ENCODE measurements around the gene MATR3.
"Not testable (repeated sequence)": the region's sequence is repeated elsewhere in the genome, so short reads cannot be mapped to it uniquely, and the experiment has no call there.

MATR3 gene

GRCh38 chr5:139296862-139297326 lies 3.4 kb downstream of the MATR3 start:
- DNase-seq (ENCODE audit: low read depth in 2 of 3, low spot score in 1 of 3) = no peak

GRCh38 chr5:139297439-139298133 lies 4.0 kb downstream of the MATR3 start:
- DNase-seq (ENCODE audit: low read depth in 2 of 3, low spot score in 1 of 3) = no peak

GRCh38 chr5:139298242-139298641 lies 4.7 kb downstream of the MATR3 start:
- DNase-seq (ENCODE audit: low read depth in 2 of 3, low spot score in 1 of 3) = no peak

- no peak for DNase-seq (ENCODE audit: low read depth in 2 of 3, low spot score in 1 of 3)
These were observed 5.9 kb downstream of the MATR3 start for GRCh38 chr5:139299486-139299885.

- DNase-seq (ENCODE audit: low read depth in 2 of 3, low spot score in 1 of 3) = no peak
These were observed 8.4 kb downstream of the MATR3 start for GRCh38 chr5:139301808-139302499.

GRCh38 chr5:139304391-139305324 lies 11.1 kb downstream of the MATR3 start:
- no peak for DNase-seq (ENCODE audit: low read depth in 2 of 3, low spot score in 1 of 3)

GRCh38 chr5:139306197-139306596 lies 12.7 kb downstream of the MATR3 start:
- DNase-seq (ENCODE audit: low read depth in 2 of 3, low spot score in 1 of 3) = no peak

GRCh38 chr5:139306628-139307379 lies 13.3 kb downstream of the MATR3 start:
- no peak for DNase-seq (ENCODE audit: low read depth in 2 of 3, low spot score in 1 of 3)

GRCh38 chr5:139308797-139309196 lies 15.3 kb downstream of the MATR3 start:
- no peak for DNase-seq (ENCODE audit: low read depth in 2 of 3, low spot score in 1 of 3)

- not testable (repeated sequence) for DNase-seq (ENCODE audit: low read depth in 2 of 3, low spot score in 1 of 3)
These were observed 17.2 kb downstream of the MATR3 start for GRCh38 chr5:139310715-139311186.

- DNase-seq (ENCODE audit: low read depth in 2 of 3, low spot score in 1 of 3) = no peak
These were observed 18.5 kb downstream of the MATR3 start for GRCh38 chr5:139312075-139312474.

GRCh38 chr5:139314276-139314675 lies 20.7 kb downstream of the MATR3 start:
- DNase-seq (ENCODE audit: low read depth in 2 of 3, low spot score in 1 of 3) = no peak

GRCh38 chr5:139315056-139315615 lies 21.6 kb downstream of the MATR3 start:
- DNase-seq (ENCODE audit: low read depth in 2 of 3, low spot score in 1 of 3) = no peak

- DNase-seq (ENCODE audit: low read depth in 2 of 3, low spot score in 1 of 3) = no peak
These were observed 42.3 kb downstream of the MATR3 start for GRCh38 chr5:139335811-139336210.

GRCh38 chr5:139340051-139340450 lies 46.5 kb downstream of the MATR3 start:
- DNase-seq (ENCODE audit: low read depth in 2 of 3, low spot score in 1 of 3) = no peak

GRCh38 chr5:139341187-139341688 lies 47.7 kb downstream of the MATR3 start:
- DNase-seq (ENCODE audit: low read depth in 2 of 3, low spot score in 1 of 3) = peak in 1 of 3 donors; percentile 12

- peak; percentile 95 to 97 (median 96) for DNase-seq (ENCODE audit: low read depth in 2 of 3, low spot score in 1 of 3)
These were observed 48.3 kb downstream of the MATR3 start, which contains the start of gene PAIP2 for GRCh38 chr5:139341689-139342422. Gene PAIP2, plus strand, starts transcription at chr5:139341854. Its CDS starts 21,931 bp downstream, at chr5:139363785.

- no peak for DNase-seq (ENCODE audit: low read depth in 2 of 3, low spot score in 1 of 3)
These were observed 48.8 kb downstream of the MATR3 start for GRCh38 chr5:139342423-139342723.

- DNase-seq (ENCODE audit: low read depth in 2 of 3, low spot score in 1 of 3) = no peak
These were observed 49.9 kb downstream of the MATR3 start for GRCh38 chr5:139343476-139343875.

All from stimulated activated CD4-positive, alpha-beta T cell treated with anti-CD3 and anti-CD28 coated beads, Interleukin-12 subunit alpha, Interleukin-12 subunit beta, amount 100 ng/mL, for 48 hours (primary cell).